NCI-H1436 treated with DMSO at 0.1 percent for 48 hours (cell line): ENCODE data around the gene LAG3.

Experiments used
- DNase-seq: peaks from one replicate; lab custom pipeline; 2025; lab: John Stamatoyannopoulos, UW

The LAG3 gene

GRCh38 chr12:6790496-6791150 is 18.3 kb downstream of the LAG3 start:
- DNase-seq = no peak

GRCh38 chr12:6791931-6792520 is 19.7 kb downstream of the LAG3 start:
- DNase-seq = no peak

- DNase-seq = no peak
Measured at GRCh38 chr12:6792522-6793201, 20.3 kb downstream of the LAG3 start.

- no peak for DNase-seq
Measured at GRCh38 chr12:6795088-6795487, 22.8 kb downstream of the LAG3 start.

GRCh38 chr12:6796576-6796975 is 24.3 kb downstream of the LAG3 start:
- no peak for DNase-seq

GRCh38 chr12:6799147-6799546 is 26.8 kb downstream of the LAG3 start:
- DNase-seq = no peak

- no peak for DNase-seq
Measured at GRCh38 chr12:6807170-6807569, 34.9 kb downstream of the LAG3 start.

- DNase-seq = no peak
Measured at GRCh38 chr12:6809056-6809455, 36.7 kb downstream of the LAG3 start.

- DNase-seq = no peak
Measured at GRCh38 chr12:6810758-6811157, 38.4 kb downstream of the LAG3 start.

GRCh38 chr12:6813363-6813762 is 41.0 kb downstream of the LAG3 start:
- DNase-seq = no peak

GRCh38 chr12:6816598-6816997 is 44.3 kb downstream of the LAG3 start:
- no peak for DNase-seq

- no peak for DNase-seq
Measured at GRCh38 chr12:6817098-6817497, 44.8 kb downstream of the LAG3 start.

GRCh38 chr12:6817662-6818157 is 45.4 kb downstream of the LAG3 start:
- DNase-seq = no peak

GRCh38 chr12:6818222-6818621 is 45.9 kb downstream of the LAG3 start:
- DNase-seq = no peak

- no peak for DNase-seq
Measured at GRCh38 chr12:6818645-6819044, 46.3 kb downstream of the LAG3 start.

GRCh38 chr12:6819106-6820030 is 47.0 kb downstream of the LAG3 start:
- no peak for DNase-seq

GRCh38 chr12:6820166-6820565 is 47.8 kb downstream of the LAG3 start:
- DNase-seq = no peak

- DNase-seq = no peak
Measured at GRCh38 chr12:6821591-6822425, 49.5 kb downstream of the LAG3 start, which contains the start of gene GPR162. Gene GPR162, plus strand, starts transcription at chr12:6821821. Its CDS starts 2,078 bp downstream, at chr12:6823899.

GRCh38 chr12:6822426-6823135 is 50.3 kb downstream of the LAG3 start:
- DNase-seq = no peak
